Epithelial cell of umbilical artery (primary cell): ENCODE results near the gene SUV39H1. TPM values are rescaled to one million over a fixed set of nuclear protein-coding genes. Genes with fewer than 3 reads are reported as not detected.

Source experiments
- total RNA-seq: library from RNA; depleted of rRNA; stranded (reverse); fragments of >200 nt; gene quantifications from 2 replicates; pipeline ENCODE4 v1.2.3, GENCODE V29; 2014

The SUV39H1 gene, protein sequence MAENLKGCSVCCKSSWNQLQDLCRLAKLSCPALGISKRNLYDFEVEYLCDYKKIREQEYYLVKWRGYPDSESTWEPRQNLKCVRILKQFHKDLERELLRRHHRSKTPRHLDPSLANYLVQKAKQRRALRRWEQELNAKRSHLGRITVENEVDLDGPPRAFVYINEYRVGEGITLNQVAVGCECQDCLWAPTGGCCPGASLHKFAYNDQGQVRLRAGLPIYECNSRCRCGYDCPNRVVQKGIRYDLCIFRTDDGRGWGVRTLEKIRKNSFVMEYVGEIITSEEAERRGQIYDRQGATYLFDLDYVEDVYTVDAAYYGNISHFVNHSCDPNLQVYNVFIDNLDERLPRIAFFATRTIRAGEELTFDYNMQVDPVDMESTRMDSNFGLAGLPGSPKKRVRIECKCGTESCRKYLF
- 6.2 and 6.7 TPM in 2 replicates for total RNA-seq

GRCh38 chrX:48696301-48696908, at the start of gene SUV39H1:
SUV39H1 (plus strand) TSS chrX:48696734; CDS start chrX:48696785, 51 bp downstream.

GRCh38 chrX:48683411-48683982, 13.0 kb upstream of the SUV39H1 start, which contains the start of gene WAS:
WAS (plus strand) TSS chrX:48683799; CDS start chrX:48683854, 55 bp downstream.

Other genes starting within 250 kb of the SUV39H1 start
- gene SLC38A5, start 226.5 kb upstream of the SUV39H1 start, total RNA-seq: 25.1 and 27.3 TPM in 2 replicates
- 59.4 and 79.8 TPM in 2 replicates for gene FTSJ1, start 220.5 kb upstream of the SUV39H1 start, total RNA-seq
- 3.5 and 5.8 TPM in 2 replicates for gene PORCN, start 187.7 kb upstream of the SUV39H1 start, total RNA-seq
- 110 and 155 TPM in 2 replicates for gene EBP, start 174.9 kb upstream of the SUV39H1 start, total RNA-seq
- 3.2 and 4.9 TPM in 2 replicates for gene TBC1D25, start 157.0 kb upstream of the SUV39H1 start, total RNA-seq
- 145 and 340 TPM in 2 replicates for gene RBM3, start 122.2 kb upstream of the SUV39H1 start, total RNA-seq
- gene WDR13, start 99.2 kb upstream of the SUV39H1 start, total RNA-seq: 102 and 103 TPM in 2 replicates
- 0.46 TPM in 1 of 2 replicates, not detected in the other for gene WAS, start 12.9 kb upstream of the SUV39H1 start, total RNA-seq
- not detected in 2 replicates for gene GLOD5, start 65.0 kb downstream of the SUV39H1 start, total RNA-seq
- not detected in 2 replicates for gene GATA1, start 89.9 kb downstream of the SUV39H1 start, total RNA-seq
- gene HDAC6, start 105.3 kb downstream of the SUV39H1 start, total RNA-seq: 20.1 and 28.6 TPM in 2 replicates
- gene ERAS, start 129.8 kb downstream of the SUV39H1 start, total RNA-seq: not detected in 2 replicates
- gene PCSK1N, start 138.9 kb downstream of the SUV39H1 start, total RNA-seq: under 0.01 TPM in 1 of 2 replicates, not detected in the other
- 35.0 and 36.4 TPM in 2 replicates for gene TIMM17B, start 201.0 kb downstream of the SUV39H1 start, total RNA-seq
- gene PQBP1, start 201.2 kb downstream of the SUV39H1 start, total RNA-seq: 79.9 and 99.7 TPM in 2 replicates
- gene SLC35A2, start 214.9 kb downstream of the SUV39H1 start, total RNA-seq: 12.7 and 14.3 TPM in 2 replicates
- gene PIM2, start 222.3 kb downstream of the SUV39H1 start, total RNA-seq: 4.9 and 5.8 TPM in 2 replicates